ENCODE measurements around the gene LBHD1.
"Not testable (repeated sequence)": the region's sequence is repeated elsewhere in the genome, so short reads cannot be mapped to it uniquely, and the experiment has no call there.

The LBHD1 gene

DNA sequence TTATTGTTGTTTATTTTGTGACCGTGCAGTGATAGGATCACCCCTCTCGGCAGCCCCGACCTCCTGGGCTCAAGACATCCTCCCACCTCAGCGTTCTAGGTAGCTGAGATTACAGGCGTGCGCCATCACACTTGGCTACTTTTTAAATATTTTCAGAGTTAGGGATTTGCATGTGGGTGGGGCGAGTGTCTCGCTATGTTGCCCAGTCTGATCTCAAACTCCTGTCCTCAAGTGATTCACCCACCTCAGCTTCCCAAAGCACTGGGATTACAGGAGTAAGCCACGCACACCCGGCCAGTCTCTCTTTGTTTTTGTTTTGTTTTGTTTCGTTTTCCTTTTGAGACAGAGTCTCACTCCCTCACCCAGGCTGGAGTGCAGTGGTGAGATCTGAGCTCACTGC is 17.8 kb downstream of the LBHD1 start:
- Histone ChIP-seq H2BK120ac (ENCODE audit: insufficient read depth, low read length, poor library complexity) (no peak overlapping the region), H4K12ac (ENCODE audit: low read depth, low read length) (no peak overlapping the region), H3K14ac (ENCODE audit: low read length) (no peak overlapping the region), H3K4me3 (ENCODE audit: low read depth, low read length) (no peak overlapping the region), H3K4me2 (ENCODE audit: low read length) (no peak overlapping the region), H3K27me3 (ENCODE audit: insufficient read depth, low read length) (no peaks in the 10 kb centered on the region), H2AFZ (ENCODE audit: insufficient read depth, low read length, poor library complexity) (no peak overlapping the region), H3K18ac (ENCODE audit: low read length) (no peak overlapping the region), H3K9ac (ENCODE audit: low read length) (no peak overlapping the region), H2BK5ac (ENCODE audit: low read depth, low read length, poor library complexity) (no peak overlapping the region), H4K8ac (ENCODE audit: low read depth, low read length) (peak overlapping the region; percentile 67), H2AK5ac (ENCODE audit: low read length) (peak overlapping the region; percentile 66), H2BK12ac (ENCODE audit: low read length) (no peak overlapping the region), H3K23ac (ENCODE audit: low read length) (no peak overlapping the region), H3K4ac (ENCODE audit: low read depth, low read length) (no peak overlapping the region), H3K79me1 (ENCODE audit: low read length) (peaks cover 7% of the 10 kb centered on the region), H3K9me3 (ENCODE audit: insufficient read depth, low read depth, low read length) (no peaks in the 10 kb centered on the region), H3K4me1 (ENCODE audit: control insufficient read depth in 1 of 2, insufficient read depth in 2 of 2, low read length in 2 of 2) (peaks cover 2 to 8% of the 10 kb centered on the region in 2 experiments), H4K91ac (ENCODE audit: low read depth, low read length) (no peak overlapping the region), H3K27ac (ENCODE audit: low read depth, low read length) (no peak overlapping the region), H3K79me2 (ENCODE audit: control insufficient read depth, insufficient read depth, low read length, poor library complexity) (peaks cover 7% of the 10 kb centered on the region), H3K36me3 (ENCODE audit: control insufficient read depth in 1 of 2, insufficient read depth in 2 of 2, low read length in 2 of 2) (peaks cover 5% of the 10 kb centered on the region in 2 experiments)
- peak; percentile 71 to 73 for DNase-seq
- no CpG with 5 or more reads among the region's 11 CpGs for WGBS (ENCODE audit: extremely low coverage, insufficient coverage, insufficient read length)

DNA sequence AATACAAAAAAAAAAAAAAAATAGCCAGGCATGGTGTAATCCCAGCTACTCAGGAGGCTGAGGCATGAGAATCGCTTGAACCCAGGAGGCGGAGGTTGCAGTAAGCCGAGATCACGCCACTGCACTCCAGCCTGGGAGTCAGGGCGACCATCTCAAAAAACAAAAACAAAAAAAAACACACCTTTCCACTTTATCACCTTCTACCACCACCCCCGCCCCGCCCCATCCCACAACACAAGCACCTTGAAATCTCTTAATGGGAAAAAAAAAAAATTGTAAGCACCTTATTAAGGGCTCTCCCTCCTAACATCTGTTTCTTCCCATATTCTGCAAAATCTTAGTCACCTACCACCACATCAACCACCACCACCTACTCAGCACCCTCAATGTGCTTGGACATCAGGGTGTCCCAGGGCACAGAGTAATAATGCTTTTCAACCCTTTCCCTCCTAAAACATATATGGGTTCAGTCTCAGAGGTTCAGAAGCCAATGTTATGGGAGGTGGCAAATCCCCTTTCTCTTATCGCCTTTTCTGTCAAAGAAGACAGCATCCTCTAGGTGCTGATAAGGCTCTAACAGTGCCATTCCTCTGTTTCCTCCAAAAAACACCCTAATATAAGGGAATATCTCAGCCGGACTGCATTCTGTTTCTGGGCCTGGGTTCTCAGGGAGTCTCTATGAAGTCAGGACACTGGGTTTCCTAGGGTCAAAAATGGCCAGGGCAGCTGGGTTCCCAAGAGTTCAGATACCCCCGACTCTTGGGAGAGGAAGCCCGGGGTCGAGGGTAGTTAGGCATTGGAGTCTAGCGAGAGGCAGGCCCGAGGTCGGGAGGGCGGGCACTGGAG is 19.7 kb downstream of the LBHD1 start:
- H2BK12ac ChIP-seq (ENCODE audit: low read length), result peak overlapping the region; percentile 74
- H3K9me3 ChIP-seq (ENCODE audit: insufficient read depth, low read depth, low read length), result no peaks in the 10 kb centered on the region
- H2BK120ac ChIP-seq (ENCODE audit: insufficient read depth, low read length, poor library complexity), result peak overlapping the region; percentile 94
- H3K79me1 ChIP-seq (ENCODE audit: low read length), result peaks cover 7% of the 10 kb centered on the region
- no peak overlapping the region for H3K23ac ChIP-seq (ENCODE audit: low read length)
- H4K8ac ChIP-seq (ENCODE audit: low read depth, low read length), result peak overlapping the region; percentile 99
- H3K4me1 ChIP-seq (ENCODE audit: control insufficient read depth in 1 of 2, insufficient read depth in 2 of 2, low read length in 2 of 2), result peaks cover 2 to 8% of the 10 kb centered on the region in 2 experiments
- H4K12ac ChIP-seq (ENCODE audit: low read depth, low read length), result peak overlapping the region; percentile 100
- H2BK5ac ChIP-seq (ENCODE audit: low read depth, low read length, poor library complexity), result peak overlapping the region; percentile 93
- H3K4ac ChIP-seq (ENCODE audit: low read depth, low read length), result peak overlapping the region; percentile 99
- no peak for DNase-seq
- peaks cover 22 to 24% of the 10 kb centered on the region in 2 experiments for H3K36me3 ChIP-seq (ENCODE audit: control insufficient read depth in 1 of 2, insufficient read depth in 2 of 2, low read length in 2 of 2)
- H3K27ac ChIP-seq (ENCODE audit: low read depth, low read length), result peak overlapping the region; percentile 61
- peak overlapping the region; percentile 98 for H3K14ac ChIP-seq (ENCODE audit: low read length)
- peak overlapping the region; percentile 71 for H2AFZ ChIP-seq (ENCODE audit: insufficient read depth, low read length, poor library complexity)
- peak overlapping the region; percentile 84 for H2AK5ac ChIP-seq (ENCODE audit: low read length)
- peak overlapping the region; percentile 97 for H3K4me2 ChIP-seq (ENCODE audit: low read length)
- peaks cover 7% of the 10 kb centered on the region for H3K79me2 ChIP-seq (ENCODE audit: control insufficient read depth, insufficient read depth, low read length, poor library complexity)
- WGBS (ENCODE audit: extremely low coverage, insufficient coverage, insufficient read length), result no CpG with 5 or more reads among the region's 16 CpGs
- peak overlapping the region; percentile 98 for H3K18ac ChIP-seq (ENCODE audit: low read length)
- peak overlapping the region; percentile 89 for H4K91ac ChIP-seq (ENCODE audit: low read depth, low read length)
- H3K4me3 ChIP-seq (ENCODE audit: low read depth, low read length), result peak overlapping the region; percentile 90
- H3K9ac ChIP-seq (ENCODE audit: low read length), result peak overlapping the region; percentile 97
- no peaks in the 10 kb centered on the region for H3K27me3 ChIP-seq (ENCODE audit: insufficient read depth, low read length)

DNA sequence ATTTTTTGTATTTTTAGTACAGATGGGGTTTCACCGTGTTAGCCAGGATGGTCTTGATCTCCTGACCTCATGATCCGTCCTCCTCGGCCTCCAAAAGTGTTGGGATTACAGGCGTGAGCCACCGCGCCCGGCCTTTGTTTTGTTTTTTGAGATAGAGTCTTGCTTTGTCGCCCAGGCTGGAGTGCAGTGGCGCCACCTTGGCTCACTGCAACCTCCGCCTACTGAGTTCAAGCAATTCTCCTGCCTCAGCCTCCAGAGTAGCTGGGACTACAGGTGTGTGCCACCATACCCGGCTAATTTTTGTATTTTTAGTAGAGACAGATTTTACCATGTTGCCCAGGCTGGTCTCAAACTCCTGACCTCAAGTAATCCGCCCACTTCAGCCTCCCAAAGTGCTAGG is 21.8 kb downstream of the LBHD1 start:
- Histone ChIP-seq H3K36me3 (ENCODE audit: control insufficient read depth in 1 of 2, insufficient read depth in 2 of 2, low read length in 2 of 2) (peaks cover 22 to 25% of the 10 kb centered on the region in 2 experiments), H3K79me2 (ENCODE audit: control insufficient read depth, insufficient read depth, low read length, poor library complexity) (peaks cover 17% of the 10 kb centered on the region), H3K79me1 (ENCODE audit: low read length) (peaks cover 15% of the 10 kb centered on the region), H3K4me1 (ENCODE audit: control insufficient read depth in 1 of 2, insufficient read depth in 2 of 2, low read length in 2 of 2) (peaks cover 10 to 14% of the 10 kb centered on the region in 2 experiments)
- not testable (repeated sequence) for H4K91ac ChIP-seq (ENCODE audit: low read depth, low read length); H3K27ac ChIP-seq (ENCODE audit: low read depth, low read length); H4K8ac ChIP-seq (ENCODE audit: low read depth, low read length); H2BK120ac ChIP-seq (ENCODE audit: insufficient read depth, low read length, poor library complexity); H3K4ac ChIP-seq (ENCODE audit: low read depth, low read length); H2AFZ ChIP-seq (ENCODE audit: insufficient read depth, low read length, poor library complexity); H3K4me3 ChIP-seq (ENCODE audit: low read depth, low read length); H4K12ac ChIP-seq (ENCODE audit: low read depth, low read length); DNase-seq; H3K18ac ChIP-seq (ENCODE audit: low read length); H2BK5ac ChIP-seq (ENCODE audit: low read depth, low read length, poor library complexity); H3K9ac ChIP-seq (ENCODE audit: low read length); H3K23ac ChIP-seq (ENCODE audit: low read length); H3K9me3 ChIP-seq (ENCODE audit: insufficient read depth, low read depth, low read length); H2BK12ac ChIP-seq (ENCODE audit: low read length); H2AK5ac ChIP-seq (ENCODE audit: low read length); H3K27me3 ChIP-seq (ENCODE audit: insufficient read depth, low read length); H3K14ac ChIP-seq (ENCODE audit: low read length); H3K4me2 ChIP-seq (ENCODE audit: low read length)
- no CpG with 5 or more reads among the region's 12 CpGs for whole genome bisulfite sequencing (ENCODE audit: extremely low coverage, insufficient coverage, insufficient read length)

DNA sequence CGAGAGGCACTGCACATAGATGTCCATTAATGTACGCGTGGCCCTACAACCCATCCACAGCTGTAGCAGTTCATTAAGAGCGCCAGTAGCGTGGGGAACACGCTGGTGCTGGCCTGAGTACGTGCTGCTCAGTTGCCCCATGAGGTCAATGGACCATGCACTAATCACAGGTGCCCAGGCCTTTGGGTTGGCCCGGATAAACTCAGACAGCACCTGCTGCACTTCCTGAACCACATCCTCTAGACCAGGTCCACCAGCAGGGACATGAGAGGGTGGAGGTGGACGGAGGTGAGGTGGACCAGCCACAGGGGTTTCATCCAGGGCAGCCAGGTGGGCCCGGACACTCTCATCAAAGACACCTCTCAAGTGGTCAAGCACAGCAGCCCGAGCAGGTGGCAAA is 22.6 kb downstream of the LBHD1 start:
- no peak overlapping the region for H2AFZ ChIP-seq (ENCODE audit: insufficient read depth, low read length, poor library complexity)
- H3K9ac ChIP-seq (ENCODE audit: low read length), result no peak overlapping the region
- H2AK5ac ChIP-seq (ENCODE audit: low read length), result no peak overlapping the region
- no CpG with 5 or more reads among the region's 11 CpGs for WGBS (ENCODE audit: extremely low coverage, insufficient coverage, insufficient read length)
- no peak overlapping the region for H2BK120ac ChIP-seq (ENCODE audit: insufficient read depth, low read length, poor library complexity)
- H4K12ac ChIP-seq (ENCODE audit: low read depth, low read length), result no peak overlapping the region
- H3K23ac ChIP-seq (ENCODE audit: low read length), result no peak overlapping the region
- no peak overlapping the region for H2BK12ac ChIP-seq (ENCODE audit: low read length)
- no peak overlapping the region for H3K14ac ChIP-seq (ENCODE audit: low read length)
- no peak overlapping the region for H4K91ac ChIP-seq (ENCODE audit: low read depth, low read length)
- H3K4ac ChIP-seq (ENCODE audit: low read depth, low read length), result no peak overlapping the region
- no peak overlapping the region for H3K18ac ChIP-seq (ENCODE audit: low read length)
- H3K27me3 ChIP-seq (ENCODE audit: insufficient read depth, low read length), result no peaks in the 10 kb centered on the region
- DNase-seq, result no peak
- no peak overlapping the region for H3K4me3 ChIP-seq (ENCODE audit: low read depth, low read length)
- peaks cover 17% of the 10 kb centered on the region for H3K79me2 ChIP-seq (ENCODE audit: control insufficient read depth, insufficient read depth, low read length, poor library complexity)
- H4K8ac ChIP-seq (ENCODE audit: low read depth, low read length), result no peak overlapping the region
- peaks cover 23 to 26% of the 10 kb centered on the region in 2 experiments for H3K36me3 ChIP-seq (ENCODE audit: control insufficient read depth in 1 of 2, insufficient read depth in 2 of 2, low read length in 2 of 2)
- H3K79me1 ChIP-seq (ENCODE audit: low read length), result peaks cover 15% of the 10 kb centered on the region
- no peak overlapping the region for H3K4me2 ChIP-seq (ENCODE audit: low read length)
- H2BK5ac ChIP-seq (ENCODE audit: low read depth, low read length, poor library complexity), result no peak overlapping the region
- H3K4me1 ChIP-seq (ENCODE audit: control insufficient read depth in 1 of 2, insufficient read depth in 2 of 2, low read length in 2 of 2), result peaks cover 10 to 17% of the 10 kb centered on the region in 2 experiments
- no peak overlapping the region for H3K27ac ChIP-seq (ENCODE audit: low read depth, low read length)
- H3K9me3 ChIP-seq (ENCODE audit: insufficient read depth, low read depth, low read length), result no peaks in the 10 kb centered on the region

Measured in trophoblast cell (in vitro differentiated cells and primary cell).